Esophagus squamous epithelium (tissue), 5 donors: Measurements from ENCODE around the gene SIX4. TPM values are rescaled to one million over a fixed set of nuclear protein-coding genes. Genes with fewer than 3 reads are reported as not detected.

ENCODE experiments used
- DNase-seq: peaks from one replicate; lab custom pipeline; 2025; lab: John Stamatoyannopoulos, UW
- H3K27ac ChIP-seq, 4 donors: fragments of 200-600 bp; sonication (generic); one replicate each; pipeline ENCODE4 v1.5.1; 2016 to 2019; ENCODE audit warnings: mild to moderate bottlenecking in 1 of 4
- H3K27me3 ChIP-seq, 4 donors: fragments of 200-600 bp; sonication (generic); 1 replicate in 3 of 4; 2 replicates in 1 of 4; pipeline versions ENCODE4 v1.5.1 to v1.6.0; 2017 to 2021; ENCODE audit warnings: antibody characterized with exemption in 1 of 4
- H3K36me3 ChIP-seq, 3 donors: fragments of 200-600 bp; sonication (generic); one replicate each; pipeline ENCODE4 v1.5.1; 2016 to 2019
- H3K4me1 ChIP-seq, 3 donors: fragments of 200-600 bp; sonication (generic); one replicate each; pipeline ENCODE4 v1.5.1; 2017 to 2019
- H3K4me3 ChIP-seq, 4 donors: fragments of 200-600 bp; sonication (generic); 1 replicate in 3 of 4; 2 replicates in 1 of 4; pipeline ENCODE4 v1.5.1; 2016 to 2019; ENCODE audit warnings: mild to moderate bottlenecking in 2 of 4, moderate library complexity in 1 of 4
- H3K9me3 ChIP-seq, 3 donors: fragments of 200-600 bp; sonication (generic); one replicate each; pipeline ENCODE4 v1.5.1; 2016 to 2019
- CTCF ChIP-seq, 6 experiments: fragments of 450-650 bp in 4 of 6; fragments of 200-600 bp in 2 of 6; sonication (generic) in 2 of 6; IDR thresholded peaks; one replicate each; pipeline ENCODE4 v1.5.1; 2016 to 2019; ENCODE audit warnings: antibody characterized with exemption in 6 of 6, mild to moderate bottlenecking in 4 of 6, moderate library complexity in 4 of 6
- POLR2A ChIP-seq, 4 donors: fragments of 450-650 bp; IDR thresholded peaks; one replicate each; pipeline ENCODE4 v1.6.1; 2017; ENCODE audit warnings: antibody characterized with exemption in 4 of 4, mild to moderate bottlenecking in 4 of 4, moderate library complexity in 3 of 4
- WGBS, 2 donors: methylation state at CpG; one replicate each; pipeline ENCODE4 v1.1.5; 2018; 5-methylcytosine and 5-hydroxymethylcytosine counted together
- intact Hi-C: fragments of 100-400 bp; cut with DNase I; formaldehyde crosslinking; loops from one replicate; pipeline ENCODE4 v1.15.0; 2022
- total RNA-seq, 4 donors: library from RNA; depleted of rRNA; stranded (reverse); fragments of >200 nt; gene quantifications; one replicate each; pipeline ENCODE4 v1.1.0, GENCODE V29; 2016
- donor health status: DM: yes; HTN: yes; CAD: no.

Gene SIX4
- total RNA-seq, 4 donors from 2014 or later = 0.49 to 0.82 (median 0.64) TPM

- peaks cover 0 to 80% (median 0%) of the 10 kb centered on the region in 4 donors for H3K27me3 ChIP-seq
- H3K4me3 ChIP-seq = peak overlapping the region; percentile 56 to 78 (median 64)
- intact Hi-C loops = no loop called here
- no peak overlapping the region for H3K27ac ChIP-seq
- 10 to 11% methylated on average over 5 to 29 of the region's 70 CpGs for whole genome bisulfite sequencing, 2 donors
- no peaks in the 10 kb centered on the region for H3K9me3 ChIP-seq
- peak in 3 of 6 experiments; percentile 8 to 31 (median 28) for TF ChIP-seq CTCF (IDR thresholded peaks at IDR 0.05)
- TF ChIP-seq POLR2A (IDR thresholded peaks at IDR 0.05) = no peak
- peaks cover 3 to 38% (median 11%) of the 10 kb centered on the region in 3 donors for H3K4me1 ChIP-seq
- no peaks in the 10 kb centered on the region for H3K36me3 ChIP-seq
- no peak for DNase-seq
Measured at GRCh38 chr14:60721326-60722106, 2.6 kb downstream of the SIX4 start.

GRCh38 chr14:60720962-60721325 is 3.2 kb downstream of the SIX4 start:
- H3K4me1 ChIP-seq = peaks cover 3 to 38% (median 11%) of the 10 kb centered on the region in 3 donors
- peak overlapping the region in 3 of 4 donors; percentile 64 to 78 (median 64) for H3K4me3 ChIP-seq
- no peak for DNase-seq
- no peaks in the 10 kb centered on the region for H3K36me3 ChIP-seq
- no peaks in the 10 kb centered on the region for H3K9me3 ChIP-seq
- intact Hi-C loops = no loop called here
- WGBS, 2 donors = 53 to 69% methylated on average over 3 of the region's 4 CpGs
- H3K27ac ChIP-seq = no peak overlapping the region
- peaks cover 0 to 78% (median 0%) of the 10 kb centered on the region in 4 donors for H3K27me3 ChIP-seq
- TF ChIP-seq POLR2A (IDR thresholded peaks at IDR 0.05) = no peak
- TF ChIP-seq CTCF (IDR thresholded peaks at IDR 0.05) = no peak

GRCh38 chr14:60720391-60720790 is 3.8 kb downstream of the SIX4 start:
- Histone ChIP-seq H3K4me1 (peaks cover 3 to 38% (median 11%) of the 10 kb centered on the region in 3 donors), H3K27me3 (peaks cover 0 to 73% (median 0%) of the 10 kb centered on the region in 4 donors), H3K36me3 (no peaks in the 10 kb centered on the region), H3K4me3 (no peak overlapping the region), H3K27ac (no peak overlapping the region), H3K9me3 (no peaks in the 10 kb centered on the region)
- intact Hi-C loops = no loop called here
- no peak for DNase-seq
- 90 to 93% methylated on average over 1 of the region's 1 CpG for WGBS, 2 donors
- TF ChIP-seq POLR2A (IDR thresholded peaks at IDR 0.05) = no peak

GRCh38 chr14:60713513-60713912 is 10.6 kb downstream of the SIX4 start:
- H3K4me1 ChIP-seq = no peaks in the 10 kb centered on the region
- 84 to 86% methylated on average over 3 to 6 of the region's 6 CpGs for WGBS, 2 donors
- H3K9me3 ChIP-seq = no peaks in the 10 kb centered on the region
- intact Hi-C loops = no loop called here
- H3K27ac ChIP-seq = no peak overlapping the region
- peaks cover 0 to 8% (median 0%) of the 10 kb centered on the region in 4 donors for H3K27me3 ChIP-seq
- no peak overlapping the region for H3K4me3 ChIP-seq
- no peaks in the 10 kb centered on the region for H3K36me3 ChIP-seq
- no peak for DNase-seq
- TF ChIP-seq POLR2A (IDR thresholded peaks at IDR 0.05) = no peak
- TF ChIP-seq CTCF (IDR thresholded peaks at IDR 0.05) = no peak

- DNase-seq = no peak
- Histone ChIP-seq H3K4me1 (no peaks in the 10 kb centered on the region), H3K27me3 (peaks cover 0 to 4% (median 0%) of the 10 kb centered on the region in 4 donors), H3K27ac (no peak overlapping the region), H3K9me3 (no peaks in the 10 kb centered on the region), H3K4me3 (no peak overlapping the region), H3K36me3 (no peaks in the 10 kb centered on the region)
- intact Hi-C loops = no loop called here
- TF ChIP-seq POLR2A (IDR thresholded peaks at IDR 0.05) (no peak), CTCF (IDR thresholded peaks at IDR 0.05) (no peak)
Measured at GRCh38 chr14:60710494-60710893, 13.7 kb downstream of the SIX4 start.
